HL-60 (cell line): ENCODE data around the gene MUC6.

Experiments
- DNase-seq, 2 experiments: peaks; one replicate each; pipeline ENCODE4 v3.0.0-alpha.2; 2010 to 2020; ENCODE audit warnings: low read depth in 1 of 2, low spot score in 1 of 2
- H3K27ac ChIP-seq: fragments of 250-450 bp; sonication (Bioruptor Pico); replicated peaks from 2 replicates; pipeline ENCODE4 v1.5.1; 2020; ENCODE audit warnings: mild to moderate bottlenecking, moderate library complexity
- H3K27me3 ChIP-seq: fragments of 250-450 bp; sonication (Bioruptor Pico); 2 replicates; pipeline ENCODE4 v1.5.1; 2021; ENCODE audit warnings: mild to moderate bottlenecking, moderate library complexity; ENCODE audit not compliant: insufficient read depth, poor library complexity, severe bottlenecking
- H3K4me3 ChIP-seq: replicated peaks from 2 replicates; pipeline ENCODE4 v1.5.1; 2011; ENCODE audit warnings: mild to moderate bottlenecking, control low read depth, low read length; ENCODE audit not compliant: insufficient read depth
- GABPA ChIP-seq: IDR thresholded peaks from 2 replicates; pipeline ENCODE4 v1.6.1; 2012; ENCODE audit warnings: low read depth
- POLR2AphosphoS5 ChIP-seq: IDR thresholded peaks from 2 replicates; pipeline ENCODE4 v1.6.1; 2012; ENCODE audit warnings: low read depth
- REST ChIP-seq: IDR thresholded peaks from 2 replicates; pipeline ENCODE4 v1.6.1; 2012; ENCODE audit warnings: low read depth; ENCODE audit not compliant: insufficient replicate concordance
- SPI1 ChIP-seq: IDR thresholded peaks from 2 replicates; pipeline ENCODE4 v1.6.1; 2012; ENCODE audit warnings: low read depth, mild to moderate bottlenecking, borderline replicate concordance
- TF ChIP-seq, protein P1 (sequence below): IDR thresholded peaks from one replicate; pipeline ENCODE4 v1.5.1; 2011; ENCODE audit warnings: low read length, control low read depth, inconsistent platforms; ENCODE audit not compliant: insufficient read depth

MUC6 gene

GRCh38 chr11:1006762-1007161 is 29.8 kb downstream of the MUC6 start:
- Histone ChIP-seq H3K4me3 (no peak overlapping the region), H3K27ac (no peak overlapping the region), H3K27me3 (no peaks in the 10 kb centered on the region)
- TF ChIP-seq POLR2AphosphoS5 (no peak), GABPA (no peak), REST (no peak), SPI1 (no peak)
- TF ChIP-seq, protein P1, sequence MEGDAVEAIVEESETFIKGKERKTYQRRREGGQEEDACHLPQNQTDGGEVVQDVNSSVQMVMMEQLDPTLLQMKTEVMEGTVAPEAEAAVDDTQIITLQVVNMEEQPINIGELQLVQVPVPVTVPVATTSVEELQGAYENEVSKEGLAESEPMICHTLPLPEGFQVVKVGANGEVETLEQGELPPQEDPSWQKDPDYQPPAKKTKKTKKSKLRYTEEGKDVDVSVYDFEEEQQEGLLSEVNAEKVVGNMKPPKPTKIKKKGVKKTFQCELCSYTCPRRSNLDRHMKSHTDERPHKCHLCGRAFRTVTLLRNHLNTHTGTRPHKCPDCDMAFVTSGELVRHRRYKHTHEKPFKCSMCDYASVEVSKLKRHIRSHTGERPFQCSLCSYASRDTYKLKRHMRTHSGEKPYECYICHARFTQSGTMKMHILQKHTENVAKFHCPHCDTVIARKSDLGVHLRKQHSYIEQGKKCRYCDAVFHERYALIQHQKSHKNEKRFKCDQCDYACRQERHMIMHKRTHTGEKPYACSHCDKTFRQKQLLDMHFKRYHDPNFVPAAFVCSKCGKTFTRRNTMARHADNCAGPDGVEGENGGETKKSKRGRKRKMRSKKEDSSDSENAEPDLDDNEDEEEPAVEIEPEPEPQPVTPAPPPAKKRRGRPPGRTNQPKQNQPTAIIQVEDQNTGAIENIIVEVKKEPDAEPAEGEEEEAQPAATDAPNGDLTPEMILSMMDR, result no peak
- no peak for DNase-seq

GRCh38 chr11:1005928-1006327 is 30.6 kb downstream of the MUC6 start:
- TF ChIP-seq REST, result no peak
- TF ChIP-seq GABPA, result no peak
- TF ChIP-seq SPI1, result no peak
- H3K27ac ChIP-seq, result no peak overlapping the region
- H3K4me3 ChIP-seq, result no peak overlapping the region

GRCh38 chr11:1003159-1003558 is 33.4 kb downstream of the MUC6 start:
- no peak overlapping the region for H3K27ac ChIP-seq
- TF ChIP-seq REST (no peak), SPI1 (no peak), POLR2AphosphoS5 (no peak), GABPA (no peak)
- TF ChIP-seq, protein P1, result no peak
- no peak for DNase-seq

More at GRCh38 chr11:1005928-1006327, 30.6 kb downstream of the MUC6 start:
- H3K27me3 ChIP-seq, result no peaks in the 10 kb centered on the region
- no peak for DNase-seq

More at GRCh38 chr11:1003159-1003558, 33.4 kb downstream of the MUC6 start:
- Histone ChIP-seq H3K27me3 (no peaks in the 10 kb centered on the region), H3K4me3 (no peak overlapping the region)
